Fibroblast of skin of right biceps (primary cell): Measurements from ENCODE around the gene ZNF831.

Source experiments
- DNase-seq: peaks from one replicate; pipeline ENCODE4 v3.0.0-alpha.2; 2013

ZNF831 gene

DNA sequence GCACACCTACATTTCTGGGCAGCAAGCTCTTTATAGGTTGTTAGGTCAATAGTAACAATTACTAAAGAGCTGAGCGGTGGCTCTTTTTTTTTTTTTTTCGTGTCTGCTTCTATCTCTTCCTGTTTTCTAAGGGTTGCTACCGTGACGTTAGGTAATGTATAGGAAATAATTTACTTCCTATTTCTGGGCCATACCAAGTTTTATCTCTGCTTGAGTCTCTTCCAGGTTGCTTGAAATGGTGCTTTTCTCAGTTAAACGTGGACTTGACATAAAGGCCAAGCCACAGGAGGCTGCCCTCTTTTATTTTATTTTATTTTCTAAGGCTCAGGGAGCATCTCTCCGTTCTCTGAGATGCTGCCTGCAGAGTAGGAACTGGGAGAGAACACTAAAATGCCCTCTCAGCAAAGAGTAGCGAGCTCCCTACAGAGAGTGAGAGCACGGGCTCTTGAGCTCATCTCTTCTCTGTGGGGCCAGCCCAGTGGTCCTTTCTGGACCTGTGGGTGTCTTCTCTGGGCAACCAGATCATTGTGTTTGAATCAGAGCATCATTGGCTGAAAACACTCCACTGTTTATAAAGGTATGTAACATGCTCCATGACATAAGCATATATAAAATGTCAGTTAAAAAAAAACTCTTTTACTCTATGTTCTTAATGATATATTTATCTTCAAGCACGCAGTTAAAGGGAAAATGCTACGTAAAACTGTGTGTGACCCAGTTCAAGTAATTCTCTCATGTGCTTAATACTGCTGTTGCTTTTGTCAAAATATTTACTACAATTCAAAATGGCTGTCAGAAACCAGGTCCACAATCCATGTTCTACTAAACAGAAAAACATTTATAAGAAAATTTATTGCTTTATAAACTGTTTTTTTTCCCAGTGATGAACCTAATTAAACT, at the start of gene ZNF831:
Gene ZNF831 (plus strand): TSS at position 191 of the 900 bp plus-strand sequence. CDS start 27,199 bp downstream, outside the sequence.
- no peak for DNase-seq

DNA sequence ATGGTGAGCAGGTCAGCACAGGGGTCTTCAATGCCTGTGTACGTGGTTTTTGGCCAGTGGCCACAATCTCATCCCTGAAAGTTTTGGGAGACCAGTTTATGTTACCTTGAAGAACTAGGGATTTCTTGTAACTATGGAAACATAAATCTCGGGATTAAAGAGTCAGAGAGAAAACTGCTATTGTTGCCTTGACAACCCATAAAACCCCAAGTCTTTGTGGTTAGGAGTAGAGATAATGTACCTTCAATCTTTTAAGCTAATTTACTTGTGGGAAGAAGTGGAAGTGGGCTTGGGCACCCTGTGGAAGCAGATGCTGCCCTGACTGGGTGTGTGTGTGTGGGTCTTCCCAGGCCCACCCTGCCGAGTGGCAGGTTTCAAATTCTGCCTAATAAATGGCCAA, 46.1 kb upstream of the ZNF831 start:
- DNase-seq, result no peak

DNA sequence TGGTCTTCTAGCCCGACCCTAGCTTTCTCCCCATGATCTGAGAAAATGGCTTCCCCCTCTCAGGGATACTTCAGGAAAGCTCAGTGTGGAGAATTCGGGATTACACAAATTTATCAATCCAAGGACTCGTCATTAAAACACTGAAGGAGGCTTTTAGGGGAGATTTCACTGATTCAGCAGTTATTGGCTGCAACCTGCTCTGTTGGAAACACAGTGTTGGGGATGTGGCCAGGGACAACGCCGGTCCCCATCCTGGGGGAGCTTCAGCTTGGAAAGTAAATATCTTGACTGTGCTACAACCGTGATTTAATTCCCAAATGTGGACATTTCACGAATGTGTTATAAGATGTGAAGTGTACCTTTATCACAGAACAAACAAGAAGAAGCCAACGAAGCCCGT, 44.8 kb upstream of the ZNF831 start:
- no peak for DNase-seq

DNA sequence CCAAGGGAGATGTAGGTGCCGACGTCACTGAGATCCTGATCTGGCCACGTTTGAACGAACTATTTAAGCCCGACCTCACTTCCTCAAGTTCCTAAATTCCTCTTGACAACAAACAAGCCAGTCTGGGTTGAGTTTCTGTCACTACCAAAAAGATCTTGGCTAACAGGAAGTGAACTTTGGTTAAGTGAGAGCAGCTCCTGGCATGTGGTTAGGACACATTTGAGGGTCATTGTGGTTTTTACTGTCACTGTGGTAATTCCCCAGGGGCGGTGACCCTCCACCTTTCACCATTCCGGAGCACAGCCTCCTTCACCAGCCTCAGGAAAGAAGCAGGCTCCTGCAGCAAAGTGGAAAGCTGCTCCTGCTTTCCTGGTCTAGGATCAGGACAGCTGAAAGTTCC, 43.1 kb upstream of the ZNF831 start:
- DNase-seq, result no peak

DNA sequence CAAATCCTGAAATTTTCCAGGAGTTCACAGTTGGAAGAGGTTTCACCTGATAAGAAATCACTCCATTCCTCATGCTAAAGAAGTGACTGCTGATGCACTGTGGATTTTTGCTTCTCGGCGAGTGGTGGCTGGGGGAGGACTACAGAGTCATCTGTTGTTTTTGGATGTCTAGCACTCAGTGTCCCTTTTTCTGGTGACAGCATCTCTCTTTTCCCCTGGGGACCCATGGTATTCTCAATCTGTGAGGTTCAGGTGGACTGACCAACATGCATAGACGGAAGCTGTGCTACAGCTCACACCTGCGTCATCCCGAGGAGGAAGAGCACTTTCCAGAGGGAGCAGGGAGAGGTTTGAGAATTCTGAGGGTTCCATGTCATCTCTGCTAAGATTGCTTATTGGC, 42.7 kb upstream of the ZNF831 start:
- DNase-seq, result no peak

DNA sequence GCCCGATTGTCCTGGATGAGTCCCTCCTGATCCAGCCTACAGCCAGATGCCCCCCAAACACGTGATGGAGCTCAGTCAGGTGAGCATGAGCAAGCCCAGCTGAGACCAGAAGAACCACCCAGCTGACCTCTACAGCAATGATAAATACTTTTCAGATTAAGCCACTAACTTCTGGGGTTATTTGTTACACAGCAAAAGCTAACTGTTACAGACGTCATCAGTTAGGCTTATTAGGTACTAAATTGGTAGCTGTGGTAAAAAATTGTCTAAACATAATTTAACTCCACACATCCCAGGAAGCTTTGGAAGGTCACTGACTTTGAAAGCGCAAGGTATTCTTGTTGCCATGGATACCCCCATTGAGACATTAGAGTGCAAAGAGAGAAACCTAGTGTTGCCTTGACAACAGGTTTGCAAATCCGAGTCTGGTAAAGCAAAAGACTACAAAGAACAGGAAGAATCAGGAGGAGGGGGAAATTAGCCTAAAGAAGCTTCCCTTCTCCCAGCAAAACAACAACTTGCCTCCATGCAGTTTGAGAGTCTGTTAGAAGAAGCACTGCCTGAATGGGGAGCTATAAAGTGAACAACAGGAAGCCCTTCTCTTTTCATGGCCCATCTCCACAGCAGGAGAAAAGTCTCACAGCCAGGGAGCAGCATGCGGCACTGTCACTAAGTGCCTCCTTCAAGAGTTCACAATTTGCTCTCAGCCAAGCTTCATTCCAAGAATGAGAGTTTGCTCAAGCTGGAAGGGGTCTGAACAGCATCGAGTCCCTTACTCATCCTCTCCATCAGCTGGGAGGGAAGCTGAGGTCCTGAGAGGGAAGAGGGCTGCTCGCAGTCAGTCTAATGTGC, 41.7 kb upstream of the ZNF831 start:
- no peak for DNase-seq

DNA sequence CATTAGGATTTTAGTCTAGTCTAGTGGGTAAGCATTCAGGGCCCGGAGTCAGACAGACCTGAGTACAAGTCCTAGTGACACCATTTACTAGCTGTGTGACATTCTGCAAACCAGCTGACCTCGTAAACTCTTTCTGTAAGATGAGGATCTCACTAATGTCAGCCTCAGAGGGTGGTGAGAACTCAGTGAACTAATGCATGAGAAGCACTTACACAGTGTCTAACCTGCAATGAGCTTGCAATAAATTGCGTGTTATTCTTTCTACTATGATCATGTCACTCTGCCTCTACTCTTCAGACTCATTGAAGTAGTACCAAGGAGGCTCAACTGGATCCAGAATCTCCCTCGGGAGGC, 41.1 kb upstream of the ZNF831 start:
- no peak for DNase-seq

DNA sequence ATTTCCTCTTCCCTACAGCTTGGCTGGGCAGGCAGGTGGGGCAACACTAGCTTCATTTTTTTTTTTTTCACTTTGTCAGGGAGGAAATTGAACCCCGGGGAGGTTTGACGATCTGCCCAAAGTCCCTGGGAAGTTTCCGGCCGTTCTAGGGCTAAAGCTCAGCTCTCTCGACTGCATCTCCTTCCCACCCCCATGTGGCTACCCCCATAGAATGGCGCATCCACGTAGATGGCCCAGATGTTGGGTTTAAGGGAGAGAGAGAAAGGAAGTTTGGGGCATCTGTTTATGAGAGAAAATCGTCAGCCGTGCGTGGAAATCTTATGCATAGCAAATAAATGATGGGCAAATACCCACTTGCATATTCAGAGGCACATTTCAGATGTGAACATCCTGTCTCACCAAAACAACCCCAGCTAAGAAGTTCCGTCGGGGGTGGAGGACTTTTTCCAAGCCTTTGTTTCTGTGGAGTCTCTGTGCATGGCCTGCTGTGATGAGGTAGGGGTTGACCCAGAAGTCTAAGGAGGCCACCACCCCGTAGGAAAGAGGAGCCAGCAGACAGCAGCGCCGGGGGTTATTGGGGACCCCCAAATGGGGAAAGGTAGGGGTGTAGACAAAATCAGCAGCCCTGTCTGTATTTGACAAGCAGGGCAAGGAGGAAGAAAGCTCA, 40.5 kb upstream of the ZNF831 start:
- no peak for DNase-seq

DNA sequence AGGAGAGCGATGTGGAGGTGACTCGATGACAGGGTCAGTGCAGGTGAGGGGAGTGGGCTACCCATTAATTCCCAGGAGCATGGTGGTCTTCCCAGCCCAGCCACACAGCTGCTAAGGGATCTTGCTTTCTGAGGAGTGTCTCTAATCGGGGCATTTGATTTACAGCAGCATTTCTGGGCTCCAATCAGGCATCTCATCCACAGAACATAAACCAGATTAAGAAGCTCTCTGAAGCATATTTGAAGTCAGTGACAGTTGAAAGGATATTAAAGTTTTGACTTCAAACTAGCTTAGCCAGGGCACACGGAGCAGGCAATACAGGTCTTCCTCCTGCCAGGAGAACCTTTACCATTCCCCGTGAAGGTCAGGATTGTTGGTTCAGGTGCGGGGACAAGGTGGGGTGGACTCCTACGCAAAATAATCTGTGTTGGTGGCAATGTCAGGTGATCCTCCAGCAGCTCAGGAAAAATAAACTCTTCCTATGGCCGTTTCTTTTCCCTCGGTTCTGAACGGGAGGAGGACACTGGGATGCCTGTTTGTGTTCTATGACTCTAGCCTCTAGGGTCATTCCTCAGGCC, 39.9 kb upstream of the ZNF831 start:
- no peak for DNase-seq

DNA sequence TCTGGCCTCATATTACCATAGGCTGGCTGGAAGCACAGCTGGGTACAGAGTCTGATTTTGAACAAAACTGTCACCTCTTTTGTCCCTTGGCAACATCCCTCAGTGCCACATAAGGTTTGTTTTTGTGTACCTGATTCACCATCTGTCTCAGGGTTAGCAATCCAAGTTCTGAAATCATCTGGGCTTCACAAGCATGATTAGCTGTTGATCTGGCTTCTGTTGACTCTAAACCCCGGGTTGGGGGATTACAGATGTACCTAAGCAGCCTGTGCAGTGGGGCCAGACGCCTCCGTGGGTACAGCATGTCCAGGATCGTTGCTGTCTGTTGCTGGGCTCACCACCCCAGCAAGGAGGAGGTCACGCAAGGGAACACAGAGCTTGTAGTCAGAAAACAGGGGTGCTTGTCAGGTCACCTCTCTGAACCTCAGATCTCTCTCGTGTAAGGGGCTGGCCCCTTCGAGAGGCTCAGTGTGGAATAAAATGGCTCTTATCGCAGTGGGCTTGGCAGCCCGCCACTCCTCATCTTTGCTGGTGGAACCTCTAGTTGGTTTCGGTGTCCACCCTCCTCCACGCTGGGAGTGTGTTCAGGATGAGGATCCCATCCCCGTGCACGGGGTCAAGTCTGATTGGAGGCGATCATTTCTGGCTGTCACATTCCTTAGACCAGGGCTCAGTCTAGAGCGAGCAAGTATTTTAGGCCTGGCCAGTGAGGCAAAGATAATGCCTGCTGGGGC, 39.2 kb upstream of the ZNF831 start:
- no peak for DNase-seq

DNA sequence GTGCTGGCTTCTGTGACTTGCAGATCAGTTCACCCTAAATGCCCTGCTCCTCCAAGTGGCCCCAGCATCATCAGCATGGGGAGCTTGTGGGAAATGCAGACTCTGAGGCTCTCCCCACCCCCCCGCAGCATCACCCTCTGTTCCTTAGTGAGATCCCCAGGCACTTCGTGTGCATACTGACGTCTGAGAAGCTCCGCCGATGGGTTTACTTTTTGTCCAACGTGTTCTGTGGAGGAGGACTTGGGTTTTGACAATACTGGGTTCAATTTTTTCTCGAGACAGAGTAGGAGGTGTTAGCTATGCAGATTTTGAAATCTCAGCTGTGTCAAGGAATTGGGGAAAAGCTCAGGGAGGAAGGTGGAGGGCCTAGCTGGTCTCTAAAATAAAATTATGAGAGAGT, 38.3 kb upstream of the ZNF831 start:
- no peak for DNase-seq

DNA sequence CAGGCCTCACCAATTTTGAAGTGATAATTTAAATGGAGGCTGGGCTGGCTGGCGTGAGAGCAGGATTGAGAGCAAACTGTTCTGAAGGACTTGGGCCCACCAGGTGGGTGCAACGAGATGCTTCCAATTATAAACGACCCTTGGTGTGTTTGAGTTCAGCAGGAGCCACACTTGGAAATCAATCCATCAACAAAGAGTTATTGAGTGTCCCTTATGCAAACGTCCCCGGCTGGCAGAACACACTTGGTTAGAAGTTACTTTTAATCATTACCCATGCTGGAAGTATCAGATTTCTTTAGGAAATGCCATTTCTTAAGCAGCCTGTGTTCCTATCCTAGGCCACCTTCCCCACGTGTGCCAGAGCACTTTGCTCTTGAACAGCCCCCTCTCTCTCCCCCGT, 37.8 kb upstream of the ZNF831 start:
- no peak for DNase-seq

DNA sequence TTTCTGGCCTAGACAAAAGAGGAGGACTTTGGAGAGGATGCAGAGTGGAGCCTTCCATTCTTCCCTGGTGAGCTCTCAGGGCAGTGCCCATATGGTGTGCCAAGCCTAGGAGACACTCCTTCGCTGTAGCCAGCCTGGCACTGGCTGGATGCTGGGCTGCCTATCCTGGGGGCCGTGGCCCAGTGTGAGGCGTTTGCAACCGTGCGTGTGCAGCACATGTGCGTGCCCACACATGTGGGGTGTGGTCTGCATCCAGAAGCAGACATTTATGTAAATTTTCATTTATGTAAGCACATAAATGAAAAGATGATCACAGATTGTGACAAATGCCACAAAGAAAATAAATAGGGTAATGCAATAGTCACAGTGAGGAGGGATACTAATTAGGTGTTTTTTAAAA, 35.8 kb upstream of the ZNF831 start:
- no peak for DNase-seq

DNA sequence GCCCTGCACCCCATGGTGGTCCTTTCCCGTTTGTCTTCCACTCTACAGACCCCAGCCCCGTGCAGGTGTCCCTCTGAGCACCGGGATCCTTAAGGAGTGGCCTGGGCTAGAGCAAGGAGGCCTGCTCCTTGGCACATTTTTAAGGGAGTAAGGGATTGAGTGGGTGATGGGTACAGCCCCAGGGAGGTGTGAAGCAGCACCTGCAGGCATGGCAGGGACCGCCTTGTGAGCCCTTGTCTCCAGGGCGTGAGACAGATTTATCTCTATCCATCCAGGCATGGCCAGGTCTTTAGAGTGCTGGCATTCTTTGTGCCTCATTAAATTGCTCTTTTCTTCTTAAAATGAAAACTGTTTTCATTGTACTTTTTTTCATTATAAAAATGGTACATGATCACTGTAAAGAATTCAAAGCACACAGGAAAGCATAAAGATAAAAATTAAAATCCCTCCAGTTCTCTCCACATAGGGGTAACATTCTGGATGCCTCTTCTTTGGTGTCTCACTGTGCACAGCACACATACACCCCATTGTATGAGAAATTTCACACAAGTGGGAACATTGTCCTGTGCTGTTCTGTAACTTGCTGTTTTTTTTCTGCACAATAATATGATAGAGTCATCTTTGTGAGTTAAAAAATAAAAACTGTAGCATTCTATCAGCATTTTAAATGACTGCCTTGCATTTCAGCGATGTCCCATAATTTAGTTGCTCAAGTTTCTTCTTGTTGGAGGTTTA, 31.9 kb upstream of the ZNF831 start:
- DNase-seq, result no peak

DNA sequence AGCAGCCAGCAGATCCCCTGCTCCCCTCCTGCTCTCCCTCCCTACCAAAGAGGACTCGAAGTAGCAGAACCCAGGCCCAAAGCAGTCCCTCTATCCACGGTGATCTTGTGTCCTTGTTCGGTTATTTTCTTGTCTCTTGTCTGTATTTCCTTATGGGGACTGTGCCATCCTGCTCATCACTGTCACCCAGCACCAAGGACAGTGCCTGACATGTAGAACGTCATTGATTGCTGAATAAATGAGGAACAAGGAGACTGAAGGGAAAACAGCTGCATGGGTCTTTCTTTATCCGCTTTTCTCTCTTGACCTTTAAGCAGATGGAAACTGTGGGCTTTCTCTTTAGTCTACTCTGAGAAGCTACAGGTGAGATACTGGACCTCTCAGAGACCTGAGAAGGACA, 29.4 kb upstream of the ZNF831 start:
- no peak for DNase-seq

DNA sequence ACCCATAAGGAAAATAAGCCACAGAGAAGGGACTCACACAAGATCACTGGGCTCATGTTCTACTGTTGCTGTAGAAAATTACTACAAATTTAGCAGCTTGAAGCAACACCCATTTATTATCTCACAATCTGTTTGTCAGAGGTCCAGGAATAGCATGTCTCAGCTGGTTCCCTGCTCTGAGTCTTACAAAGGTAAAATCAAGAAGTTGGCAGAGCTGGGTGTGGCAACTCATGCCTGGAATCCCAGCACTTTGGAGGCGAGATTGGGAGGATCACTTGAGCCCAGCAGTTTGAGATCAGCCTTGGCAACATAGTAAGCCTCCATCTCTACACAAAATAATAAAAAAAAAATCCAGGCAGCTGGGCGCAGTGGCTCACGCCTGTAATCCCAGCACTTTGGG, 28.5 kb upstream of the ZNF831 start:
- no peak for DNase-seq

DNA sequence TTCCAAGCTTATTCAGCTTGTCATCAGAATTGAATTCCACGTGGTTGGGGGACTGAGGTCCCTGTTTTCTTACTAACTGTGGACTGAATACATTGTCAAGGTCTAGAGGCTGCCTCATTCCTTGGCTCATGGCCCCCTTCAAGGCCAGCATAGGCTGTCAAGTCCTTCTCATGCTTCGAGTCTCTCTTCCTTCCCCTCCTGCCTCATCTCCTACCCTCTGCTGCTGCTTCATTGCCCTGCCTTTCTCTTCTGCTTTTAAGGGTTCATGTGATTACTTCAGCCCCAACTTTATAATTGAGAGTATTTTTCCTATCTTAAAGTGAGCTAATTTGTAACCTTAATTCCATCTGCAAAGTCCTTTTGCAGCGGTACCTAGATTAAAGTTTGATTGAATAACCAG, 27.6 kb upstream of the ZNF831 start:
- no peak for DNase-seq

DNA sequence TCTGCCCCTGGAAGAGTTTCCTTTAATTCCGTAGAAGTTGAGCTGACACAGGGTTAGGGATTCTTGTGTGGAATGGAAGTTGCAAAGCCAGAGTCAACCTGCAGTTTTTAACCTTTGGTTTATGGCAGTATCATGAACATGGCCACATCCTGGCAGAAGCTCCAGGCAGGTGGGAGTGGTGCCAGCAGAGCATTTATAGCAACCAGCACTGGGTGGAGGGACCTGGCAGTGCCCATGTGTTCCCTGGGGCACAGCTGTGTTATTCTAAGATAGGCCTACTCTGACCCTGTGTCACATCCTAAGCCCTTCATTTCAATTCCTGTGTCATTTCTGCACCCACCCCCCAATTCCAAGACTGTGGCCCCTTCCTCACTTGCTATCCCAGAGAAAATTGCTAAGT, 26.1 kb upstream of the ZNF831 start:
- DNase-seq, result no peak

DNA sequence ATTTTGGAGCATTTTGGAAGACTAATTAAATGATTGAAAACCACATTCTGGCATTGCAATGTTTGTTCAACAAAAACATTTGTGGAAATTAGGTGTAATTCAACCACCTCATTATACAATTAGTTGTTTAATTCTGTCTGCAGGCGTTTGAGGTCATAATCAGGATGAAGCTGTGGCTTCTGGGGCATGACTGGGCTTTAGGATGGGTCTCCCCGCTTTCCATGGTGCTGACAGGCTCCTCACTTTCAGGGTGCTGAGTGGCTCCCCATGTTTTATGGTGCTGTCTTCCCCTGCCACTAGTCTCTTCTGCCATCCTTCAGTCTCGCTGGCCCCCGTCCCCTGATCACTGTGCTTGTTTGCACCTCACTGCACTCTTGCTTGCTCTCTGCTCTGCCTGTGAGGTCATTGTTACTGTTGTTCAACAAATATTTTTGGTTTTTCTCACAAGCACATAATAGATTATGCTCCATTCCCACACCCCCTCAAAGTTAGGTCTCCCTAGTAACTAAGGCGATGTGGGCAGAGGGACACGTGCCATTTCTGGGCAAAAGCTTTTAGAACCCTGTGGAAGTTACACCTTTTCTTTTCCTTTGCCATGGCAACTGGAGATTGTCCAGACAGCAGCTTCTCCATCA, 25.4 kb upstream of the ZNF831 start:
- DNase-seq, result no peak

DNA sequence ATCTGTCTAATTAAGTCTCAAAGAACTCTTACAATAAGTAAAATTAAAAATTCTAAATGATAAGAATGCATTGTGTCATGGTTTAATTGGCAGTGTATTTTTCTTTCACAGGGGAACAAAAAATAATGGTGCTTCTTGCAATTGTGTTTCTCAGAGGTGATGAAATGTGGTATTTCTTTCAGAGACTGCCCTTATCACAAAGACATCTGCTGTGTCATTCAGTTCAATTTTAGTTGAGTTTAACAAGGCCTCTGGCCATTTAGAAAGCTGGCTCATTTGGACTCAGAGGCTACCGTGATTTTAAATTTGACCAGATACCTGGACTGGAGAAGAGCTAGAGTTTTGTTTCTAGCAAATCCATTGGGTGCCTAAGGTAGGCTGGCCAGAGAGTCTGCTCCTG, 23.6 kb upstream of the ZNF831 start:
- DNase-seq, result no peak
